Measurements from ENCODE around the gene SLC9A9.

SLC9A9 gene

DNA sequence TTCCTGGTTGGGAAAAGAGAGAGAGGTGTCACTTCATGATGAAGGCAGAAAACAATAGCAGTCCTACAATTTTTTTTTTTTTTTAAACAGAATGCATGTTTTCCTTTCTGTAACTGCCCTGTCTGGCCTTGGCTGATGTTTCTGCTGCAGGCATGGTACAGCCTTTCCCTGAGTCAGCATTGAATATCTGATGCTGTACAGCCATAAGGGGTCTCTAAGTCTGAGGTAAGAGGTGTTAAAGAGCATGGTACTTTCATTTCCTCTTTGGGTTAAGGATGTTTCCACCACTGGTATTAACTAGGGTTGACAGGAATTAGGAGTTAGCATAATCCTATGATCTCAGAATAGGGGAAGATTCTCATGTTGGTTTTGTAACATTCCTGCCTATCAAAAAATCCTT is 581.3 kb downstream of the SLC9A9 start:
- DNase-seq = no peak

DNA sequence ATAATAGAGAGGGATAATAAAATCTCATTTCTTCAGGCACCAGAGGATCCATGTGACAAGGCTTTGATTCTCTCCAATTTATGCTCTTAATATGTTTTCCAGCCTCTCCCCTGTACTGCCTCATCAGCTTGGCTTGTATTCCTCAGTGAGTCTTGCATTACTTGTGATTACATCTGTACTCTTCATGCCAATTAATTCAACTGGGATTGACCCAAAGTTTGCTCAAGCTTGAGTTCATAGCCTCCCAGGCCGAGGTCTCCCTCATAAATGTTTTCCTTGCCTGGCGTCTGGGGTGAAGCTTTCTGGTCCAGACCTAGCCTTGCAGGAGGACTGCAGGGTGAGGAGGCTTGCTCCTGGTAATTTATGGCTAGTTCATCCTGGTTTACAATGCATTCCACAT is 581.8 kb downstream of the SLC9A9 start:
- no peak for DNase-seq

DNA sequence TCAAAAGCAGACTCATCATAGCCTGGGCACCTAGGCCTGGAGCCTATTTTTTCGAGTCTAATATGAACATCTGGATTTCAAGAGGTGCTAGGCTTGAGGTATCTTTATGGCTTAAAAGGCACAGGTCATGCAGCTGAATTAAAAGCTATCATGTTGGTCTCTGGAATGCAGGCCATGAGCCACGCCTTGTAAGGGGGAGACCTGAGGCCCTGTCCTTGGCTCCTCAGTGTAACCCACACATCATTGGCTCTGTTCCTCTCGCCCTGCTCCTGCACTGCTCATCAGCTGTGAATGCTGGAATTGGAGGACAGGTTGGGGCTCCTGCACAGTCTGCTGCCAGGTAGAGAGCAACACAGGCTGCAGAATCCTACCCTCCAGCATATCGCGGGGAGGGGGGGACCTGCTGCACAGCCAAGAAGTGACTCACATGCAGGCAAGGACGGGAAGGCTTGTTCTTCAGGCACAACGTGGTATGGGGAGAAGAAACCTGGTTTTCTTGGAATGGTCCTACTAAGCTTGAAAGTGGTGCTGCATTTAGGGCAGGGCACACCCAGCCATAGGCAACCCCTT is 582.7 kb downstream of the SLC9A9 start:
- no peak for DNase-seq

DNA sequence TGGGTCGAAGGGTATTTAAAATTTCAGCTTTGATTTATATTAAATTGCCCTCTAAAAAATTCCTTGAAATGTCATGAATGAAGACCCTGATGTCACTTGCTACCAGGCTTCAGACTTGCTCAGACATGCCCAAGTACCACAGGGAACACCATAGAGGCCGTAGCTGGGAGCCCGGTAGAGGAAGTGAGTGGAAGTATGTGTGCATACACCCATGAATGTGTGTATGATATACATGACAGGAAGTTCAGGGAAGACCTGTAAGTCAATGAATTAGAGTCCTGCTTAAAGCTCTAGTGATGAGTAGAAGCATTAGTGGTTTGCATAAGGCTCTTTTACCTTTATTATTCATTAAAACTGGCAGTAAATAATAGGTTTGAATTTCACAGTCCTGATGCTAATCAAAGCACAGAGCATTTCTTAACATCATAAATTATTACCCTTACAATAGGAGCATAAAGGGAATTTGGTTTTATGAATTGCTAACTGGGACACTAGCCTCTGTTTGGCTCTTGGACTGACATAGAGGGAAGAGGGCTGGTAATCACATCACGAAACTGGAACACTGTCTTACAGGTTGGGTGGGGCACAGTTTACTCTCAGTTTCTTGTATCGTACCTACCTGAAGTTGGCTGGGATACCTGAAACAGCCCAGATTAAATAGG is 584.3 kb downstream of the SLC9A9 start:
- no peak for DNase-seq

- no peak for DNase-seq
These were observed 586.4 kb downstream of the SLC9A9 start for GRCh38 chr3:143261848-143262247.

- no peak for DNase-seq
These were observed 589.6 kb downstream of the SLC9A9 start for GRCh38 chr3:143258692-143259091.

- no peak for DNase-seq
These were observed 591.9 kb downstream of the SLC9A9 start for GRCh38 chr3:143256416-143256815.

DNA sequence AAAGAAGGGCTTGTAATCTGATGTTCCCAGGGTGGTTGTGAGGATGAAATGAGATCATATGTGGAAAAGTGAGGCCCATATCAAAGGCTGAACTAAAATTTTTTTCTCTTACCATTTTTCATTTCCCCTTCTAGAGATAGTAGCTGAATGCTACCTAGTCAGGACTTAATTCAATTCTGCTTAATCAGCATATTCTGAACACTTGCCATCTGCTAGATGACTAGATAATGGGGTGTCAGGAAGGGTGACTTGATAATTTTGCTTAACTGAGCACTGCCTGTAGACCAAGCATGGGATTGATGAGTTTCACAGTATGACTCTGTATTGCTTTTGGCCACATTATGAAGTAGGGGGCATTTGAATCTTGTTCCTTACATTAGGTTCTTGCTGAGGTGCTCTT is 592.5 kb downstream of the SLC9A9 start:
- DNase-seq = no peak

GRCh38 chr3:143252931-143253330 is 595.3 kb downstream of the SLC9A9 start:
- DNase-seq = no peak

- no peak for DNase-seq
These were observed 599.3 kb downstream of the SLC9A9 start for GRCh38 chr3:143249014-143249413.

DNA sequence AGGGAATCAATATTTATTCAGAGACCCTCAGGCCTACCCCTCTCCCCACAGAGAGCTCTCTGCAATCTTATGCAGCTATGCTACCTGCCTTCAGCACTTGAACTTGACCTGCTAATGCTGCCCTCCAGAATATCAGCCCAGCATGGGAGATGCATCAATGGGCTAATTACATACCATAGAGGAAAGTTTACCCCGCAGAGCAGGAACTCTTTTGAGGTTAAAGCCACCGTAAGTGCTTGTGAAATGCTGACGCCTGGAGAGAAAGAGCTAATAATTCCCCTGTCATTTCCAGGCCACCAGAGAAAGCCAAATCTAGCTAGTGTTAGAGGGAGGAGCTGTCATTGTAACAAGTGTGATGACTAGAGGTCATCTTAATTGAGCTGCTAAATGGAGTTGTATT is 601.2 kb downstream of the SLC9A9 start:
- DNase-seq = no peak

GRCh38 chr3:143245692-143246091 is 602.6 kb downstream of the SLC9A9 start:
- DNase-seq = no peak

DNA sequence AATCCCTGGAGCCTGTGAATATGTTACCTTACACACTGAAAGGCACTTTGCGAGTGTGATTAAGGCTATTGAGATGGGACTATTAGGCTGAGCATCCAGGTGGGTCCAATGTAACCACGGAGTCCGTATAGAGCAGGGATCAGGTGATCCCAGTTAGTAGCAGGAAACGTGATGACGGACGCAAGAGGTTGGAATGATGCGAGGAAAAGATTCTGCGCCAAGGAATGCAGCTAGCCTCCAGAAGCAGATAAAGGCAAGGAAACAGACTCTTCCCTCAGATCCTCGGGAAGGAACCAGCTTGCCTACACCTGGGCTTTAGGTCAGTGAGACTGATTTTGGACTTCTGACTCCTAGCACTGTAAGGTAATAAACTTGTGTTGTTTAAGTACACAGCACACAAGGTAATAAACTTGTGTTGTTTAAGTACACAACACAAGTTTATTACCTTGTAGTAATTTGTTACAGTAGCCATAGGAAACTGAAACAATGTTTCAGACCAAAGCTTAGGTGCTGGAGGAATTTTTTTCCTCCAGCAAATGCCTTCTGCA is 603.7 kb downstream of the SLC9A9 start:
- DNase-seq = no peak

- DNase-seq = no peak
These were observed 604.6 kb downstream of the SLC9A9 start for GRCh38 chr3:143243686-143244085.

DNA sequence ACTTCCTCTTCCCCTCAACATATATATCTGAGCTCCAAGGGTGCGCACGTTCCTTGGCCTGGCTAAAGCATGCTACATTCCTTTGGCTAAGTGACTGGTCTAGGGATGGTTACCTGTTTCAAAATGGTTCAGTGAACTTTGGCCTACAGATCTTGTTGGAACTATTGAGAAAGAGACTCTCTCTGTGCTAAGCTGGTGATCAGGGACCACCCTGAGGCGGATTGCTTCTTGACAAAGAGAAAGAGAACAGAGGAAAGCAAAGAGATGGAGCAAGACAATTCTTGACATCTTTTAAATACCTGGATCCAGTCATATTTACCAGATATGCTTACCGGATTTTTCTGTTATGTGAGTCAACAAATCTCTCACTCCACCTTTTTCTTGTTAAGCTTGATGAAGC is 605.6 kb downstream of the SLC9A9 start:
- DNase-seq = no peak

DNA sequence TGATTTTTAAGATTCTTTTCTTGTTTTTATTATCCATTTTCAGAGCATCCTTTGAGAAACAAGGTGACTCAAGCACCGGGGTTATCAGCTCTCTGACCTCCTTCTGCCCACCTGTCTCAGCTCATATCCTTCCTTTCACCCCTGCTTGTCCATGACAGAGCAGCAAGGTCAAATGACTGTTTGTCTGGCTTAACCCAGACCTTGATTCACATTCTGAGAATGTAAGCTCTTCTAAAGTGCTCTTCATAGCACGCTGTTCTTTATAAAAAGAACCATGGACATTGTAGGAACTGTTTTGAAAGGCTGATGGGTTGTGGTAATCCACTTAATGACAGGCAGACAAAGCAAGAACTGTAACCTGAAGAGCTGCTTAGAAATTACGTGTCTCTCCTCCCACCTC is 606.2 kb downstream of the SLC9A9 start:
- DNase-seq = no peak

GRCh38 chr3:143241481-143241951 is 606.8 kb downstream of the SLC9A9 start:
- no peak for DNase-seq

- no peak for DNase-seq
These were observed 607.4 kb downstream of the SLC9A9 start for GRCh38 chr3:143240886-143241285.

DNA sequence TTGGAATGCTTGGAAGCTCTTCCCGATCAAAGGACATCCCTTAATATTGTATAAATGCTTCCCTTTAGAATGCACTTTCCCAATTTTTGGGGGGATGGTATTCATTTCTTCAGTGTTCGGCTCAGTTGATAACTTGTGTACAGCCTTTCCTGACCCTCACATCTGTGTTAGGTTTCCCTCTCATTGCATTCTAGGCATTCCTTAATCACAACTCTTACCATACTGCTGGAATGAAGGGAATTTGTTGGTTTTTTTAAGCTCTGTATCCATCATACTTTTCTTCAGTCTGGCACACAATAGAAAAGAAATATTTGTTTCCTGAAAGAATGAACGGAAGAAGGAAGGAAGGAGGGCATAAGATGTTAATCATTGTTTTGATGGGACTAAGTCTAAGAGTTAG is 609.2 kb downstream of the SLC9A9 start:
- no peak for DNase-seq

DNA sequence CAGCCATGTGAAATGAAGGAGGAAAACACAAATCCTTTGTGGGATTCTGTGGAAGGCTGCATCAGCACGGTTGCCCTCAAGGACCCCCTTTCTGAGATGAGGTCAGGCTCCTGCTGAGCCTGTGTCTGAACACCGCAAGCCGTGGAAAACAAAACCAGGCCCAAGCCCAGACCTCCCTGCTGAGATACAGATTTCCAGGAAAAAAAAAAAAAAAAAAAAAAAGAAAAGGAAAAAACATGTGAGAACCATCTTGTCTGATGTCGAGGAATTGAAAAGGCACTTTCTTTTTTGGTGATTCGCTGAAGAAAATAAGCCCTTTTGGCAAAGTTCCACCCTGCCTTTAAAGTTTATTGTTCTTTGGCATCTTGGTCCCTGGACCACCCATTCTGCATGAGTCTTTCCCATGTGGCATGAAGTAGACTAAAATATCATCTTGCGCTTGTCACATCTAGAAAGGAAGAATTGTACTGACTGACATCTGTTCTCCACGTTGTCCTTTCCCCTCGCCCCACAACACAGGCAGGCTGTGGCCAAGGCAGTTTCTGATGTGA is 611.1 kb downstream of the SLC9A9 start:
- DNase-seq = no peak

DNA sequence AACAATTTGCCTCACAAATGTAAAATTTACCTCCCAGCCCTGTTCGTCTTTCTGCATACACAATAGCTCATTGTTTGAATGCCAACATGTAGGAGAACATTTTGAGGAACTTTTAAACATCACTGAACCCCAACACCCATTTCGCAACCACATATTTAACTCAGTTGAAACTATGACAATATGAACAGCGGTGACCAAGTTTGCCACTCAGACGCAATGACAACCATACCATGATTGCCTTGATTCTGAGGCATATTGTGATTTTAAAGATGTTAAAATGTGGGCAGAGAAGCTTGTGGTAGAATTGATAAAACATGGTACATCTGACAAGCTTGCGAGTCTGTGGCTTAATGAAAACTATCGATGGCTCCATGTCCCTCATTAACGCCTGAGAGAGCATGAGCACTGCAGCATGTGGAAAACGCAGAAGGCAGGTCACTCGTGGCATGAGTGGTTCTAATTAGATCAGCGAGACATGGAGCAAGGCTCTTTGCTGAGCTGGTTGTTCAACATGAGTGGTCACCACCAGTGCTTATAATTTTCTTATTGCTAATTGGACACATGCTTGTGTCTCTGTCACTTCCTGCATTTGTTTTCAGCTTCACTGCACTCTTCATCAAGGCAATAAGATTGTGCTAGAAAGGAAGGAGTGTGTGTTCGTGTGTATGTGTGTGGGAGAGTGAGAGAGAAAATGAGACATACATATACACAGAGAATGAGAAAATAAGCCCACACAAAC is 611.9 kb downstream of the SLC9A9 start:
- no peak for DNase-seq

- DNase-seq = no peak
These were observed 612.6 kb downstream of the SLC9A9 start for GRCh38 chr3:143235614-143236204.

DNA sequence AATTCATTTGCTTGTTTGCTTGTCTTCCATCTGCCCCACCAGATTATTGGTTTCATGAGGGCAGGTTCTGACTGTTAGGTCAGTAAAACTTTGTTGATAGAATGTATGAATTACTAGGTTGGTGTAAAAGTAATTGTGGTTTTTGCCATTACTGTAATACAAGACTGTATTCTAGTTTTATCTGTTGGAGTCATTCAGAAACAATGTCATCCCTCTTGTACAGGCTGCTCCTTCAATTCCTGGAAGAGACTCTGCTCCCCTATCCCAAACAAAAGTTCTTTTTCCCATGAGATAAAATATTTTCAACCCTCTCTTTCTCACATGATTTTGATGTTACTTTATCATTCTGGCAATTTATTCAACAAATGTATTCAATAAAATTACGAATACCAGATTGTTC is 613.7 kb downstream of the SLC9A9 start:
- DNase-seq = no peak

Data from activated CD4-positive, alpha-beta T cell treated with anti-CD3 and anti-CD28 coated beads, Interleukin-2, amount 50 U/mL, for 4 hours (primary cell).